AG04450 (cell line): ENCODE measurements around the gene TMEM87B. TPM values are rescaled to one million over a fixed set of nuclear protein-coding genes. Genes with fewer than 3 reads are reported as not detected.

Experiments
- CTCF ChIA-PET: fragments of 300-600, 350-600 bp; formaldehyde crosslinking; extraction: SDS; loops from one replicate; lab custom pipeline; 2022; ENCODE audit warnings: antibody characterized with exemption, inconsistent platforms; lab: Charles Lee
- POLR2A ChIA-PET: fragments of 350-600 bp; formaldehyde crosslinking; extraction: SDS; loops from one replicate; lab custom pipeline; 2021; ENCODE audit warnings: antibody characterized with exemption, inconsistent platforms; lab: Yijun Ruan, JAX
- DNase-seq: peaks from one replicate; pipeline ENCODE4 v3.0.0-alpha.2; 2011; ENCODE audit warnings: low read depth, low spot score
- H3K27ac ChIP-seq: one replicate; pipeline ENCODE4 v1.5.1; 2012; ENCODE audit warnings: low read depth, low read length, control low read depth
- H3K27me3 ChIP-seq: one replicate; pipeline ENCODE4 v1.6.0; 2012; ENCODE audit warnings: low read length; ENCODE audit not compliant: control insufficient read depth, insufficient read depth
- H3K4me3 ChIP-seq: 2 replicates; pipeline ENCODE4 v1.5.1; 2011; ENCODE audit warnings: mild to moderate bottlenecking, low read depth, low read length, control low read depth
- H3K9me3 ChIP-seq: 2 replicates; pipeline ENCODE4 v1.5.1; 2012; ENCODE audit warnings: low read length; ENCODE audit not compliant: control insufficient read depth, insufficient read depth
- polyA plus RNA-seq: library from polyadenylated mRNA; depleted of rRNA; stranded (reverse); fragments of >200 nt; gene quantifications from 2 replicates; pipeline ENCODE4 v1.2.3, GENCODE V29; 2011; rRNA removed
- TF ChIP-seq, protein P1 (sequence below): IDR thresholded peaks from 2 replicates; pipeline ENCODE4 v1.5.1; 2011; ENCODE audit warnings: low read depth, low read length, control low read depth, inconsistent platforms

Gene TMEM87B
- polyA plus RNA-seq, 1 experiment: 24.5 TPM

DNA sequence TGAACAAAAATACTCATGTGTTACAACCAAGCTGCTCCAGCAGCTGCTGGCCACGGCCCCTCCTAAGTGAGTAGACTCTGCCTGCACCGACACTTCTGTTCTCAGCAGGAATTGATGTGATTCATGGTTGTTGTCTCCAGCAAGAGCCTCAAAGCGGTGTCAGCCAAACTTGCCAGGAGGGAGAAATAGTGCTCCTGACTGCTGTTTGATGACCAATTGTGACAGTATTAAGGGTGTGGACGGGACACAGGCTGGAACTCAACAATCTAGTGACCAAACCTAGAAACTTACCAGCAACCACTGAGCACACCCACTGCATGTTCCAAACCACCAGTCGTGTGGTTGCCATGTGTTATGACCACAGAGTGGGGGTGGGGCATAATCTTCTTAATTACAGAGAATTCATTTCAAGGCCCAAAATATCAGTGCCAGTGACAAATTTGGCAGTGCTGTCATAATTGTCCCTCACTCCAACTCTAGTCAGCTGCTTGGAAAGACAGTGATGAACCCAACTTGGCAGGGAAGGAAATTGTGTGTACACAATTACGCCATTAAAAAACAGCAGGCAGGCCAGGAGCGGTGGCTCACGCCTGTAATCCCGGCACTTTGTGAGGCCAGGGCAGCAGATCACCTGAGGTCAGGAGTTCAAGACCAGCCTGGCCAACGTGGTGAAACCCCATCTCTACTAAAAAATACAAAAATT lies 113.5 kb downstream of the TMEM87B start:
- ChIA-PET POLR2A (no interaction called here), CTCF (no interaction called here)
- H3K9me3 ChIP-seq: no peaks in the 10 kb centered on the region
- no peak for DNase-seq
- H3K4me3 ChIP-seq: no peak overlapping the region
- no peak overlapping the region for H3K27ac ChIP-seq
- peaks cover under 1% of the 10 kb centered on the region for H3K27me3 ChIP-seq
- TF ChIP-seq, protein P1, sequence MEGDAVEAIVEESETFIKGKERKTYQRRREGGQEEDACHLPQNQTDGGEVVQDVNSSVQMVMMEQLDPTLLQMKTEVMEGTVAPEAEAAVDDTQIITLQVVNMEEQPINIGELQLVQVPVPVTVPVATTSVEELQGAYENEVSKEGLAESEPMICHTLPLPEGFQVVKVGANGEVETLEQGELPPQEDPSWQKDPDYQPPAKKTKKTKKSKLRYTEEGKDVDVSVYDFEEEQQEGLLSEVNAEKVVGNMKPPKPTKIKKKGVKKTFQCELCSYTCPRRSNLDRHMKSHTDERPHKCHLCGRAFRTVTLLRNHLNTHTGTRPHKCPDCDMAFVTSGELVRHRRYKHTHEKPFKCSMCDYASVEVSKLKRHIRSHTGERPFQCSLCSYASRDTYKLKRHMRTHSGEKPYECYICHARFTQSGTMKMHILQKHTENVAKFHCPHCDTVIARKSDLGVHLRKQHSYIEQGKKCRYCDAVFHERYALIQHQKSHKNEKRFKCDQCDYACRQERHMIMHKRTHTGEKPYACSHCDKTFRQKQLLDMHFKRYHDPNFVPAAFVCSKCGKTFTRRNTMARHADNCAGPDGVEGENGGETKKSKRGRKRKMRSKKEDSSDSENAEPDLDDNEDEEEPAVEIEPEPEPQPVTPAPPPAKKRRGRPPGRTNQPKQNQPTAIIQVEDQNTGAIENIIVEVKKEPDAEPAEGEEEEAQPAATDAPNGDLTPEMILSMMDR: no peak

Other genes starting within 250 kb of the TMEM87B start
- gene ANAPC1, start 171.1 kb upstream of the TMEM87B start, polyA plus RNA-seq: 21.4 and 27.4 TPM in 2 replicates
- gene MERTK, start 156.7 kb upstream of the TMEM87B start, polyA plus RNA-seq: 0.84 and 0.91 TPM in 2 replicates
- gene FBLN7, start 83.1 kb downstream of the TMEM87B start, polyA plus RNA-seq: 0.22 and 0.37 TPM in 2 replicates
- gene ZC3H8, start 199.8 kb downstream of the TMEM87B start, polyA plus RNA-seq: 2.8 and 4.4 TPM in 2 replicates
- 1.5 and 1.9 TPM in 2 replicates for gene ZC3H6, start 220.3 kb downstream of the TMEM87B start, polyA plus RNA-seq